ENCODE measurements around the gene CTRB1.
"Not testable (repeated sequence)": the region's sequence is repeated elsewhere in the genome, so short reads cannot be mapped to it uniquely, and the experiment has no call there.

Gene CTRB1

GRCh38 chr16:75204905-75205304, 13.9 kb upstream of the CTRB1 start:
- DNase-seq, result not testable (repeated sequence)

- DNase-seq, result not testable (repeated sequence)
Observed at GRCh38 chr16:75205438-75205837, 13.3 kb upstream of the CTRB1 start.

- DNase-seq, result not testable (repeated sequence)
Observed at GRCh38 chr16:75205961-75206748, 12.6 kb upstream of the CTRB1 start.

GRCh38 chr16:75206749-75207451, 11.9 kb upstream of the CTRB1 start, which contains the start of gene CTRB2:
Gene CTRB2, minus strand, starts transcription at chr16:75207161. Its CDS starts 20 bp downstream, at chr16:75207141.
- DNase-seq, result no peak

GRCh38 chr16:75207831-75208230, 11.0 kb upstream of the CTRB1 start:
- no peak for DNase-seq

GRCh38 chr16:75208242-75208825, 10.5 kb upstream of the CTRB1 start:
- DNase-seq, result no peak

- DNase-seq, result no peak
Observed at GRCh38 chr16:75208861-75209505, 9.8 kb upstream of the CTRB1 start.

- not testable (repeated sequence) for DNase-seq
Observed at GRCh38 chr16:75209514-75209913, 9.3 kb upstream of the CTRB1 start.

GRCh38 chr16:75209944-75210343, 8.8 kb upstream of the CTRB1 start:
- DNase-seq, result no peak

GRCh38 chr16:75211286-75211685, 7.5 kb upstream of the CTRB1 start:
- not testable (repeated sequence) for DNase-seq

GRCh38 chr16:75216127-75216526, 2.7 kb upstream of the CTRB1 start:
- DNase-seq, result no peak

- DNase-seq, result no peak
Observed at GRCh38 chr16:75216576-75216975, 2.2 kb upstream of the CTRB1 start.

GRCh38 chr16:75217389-75217851, 1.4 kb upstream of the CTRB1 start:
- DNase-seq, result no peak

GRCh38 chr16:75219088-75219487, 300 bp downstream of the CTRB1 start:
- no peak for DNase-seq

GRCh38 chr16:75219838-75220237, 1.1 kb downstream of the CTRB1 start:
- DNase-seq, result no peak

GRCh38 chr16:75222271-75222783, 3.5 kb downstream of the CTRB1 start:
- no peak for DNase-seq

- not testable (repeated sequence) for DNase-seq
Observed at GRCh38 chr16:75223129-75223528, 4.3 kb downstream of the CTRB1 start.

- DNase-seq, result no peak
Observed at GRCh38 chr16:75224306-75225082, 5.7 kb downstream of the CTRB1 start.

- DNase-seq, result no peak
Observed at GRCh38 chr16:75225092-75225491, 6.3 kb downstream of the CTRB1 start.

GRCh38 chr16:75225678-75226515, 7.1 kb downstream of the CTRB1 start:
- DNase-seq, result no peak
